Activated T-cell treated with anti-CD3 and anti-CD28 coated beads, Interleukin-2, amount 50 U/mL, for 72 hours (primary cell): ENCODE data around the gene CAPNS1. TPM values are rescaled to one million over a fixed set of nuclear protein-coding genes. Genes with fewer than 3 reads are reported as not detected.

Experiments
- ATAC-seq, 2 donors: fragments of 150-1000 bp; cut with Tn5 transposase; replicated peaks in 1 of 2; 2 replicates each; pipeline ENCODE4 v1.10.0; 2021; ENCODE audit warnings: moderate library complexity in 2 of 2, mild to moderate bottlenecking in 1 of 2
- DNase-seq, 2 donors: peaks; one replicate each; pipeline ENCODE4 v3.0.0; 2021 to 2022; ENCODE audit warnings: mixed read lengths in 1 of 2
- H3K27ac Mint-ChIP-seq: one replicate; pipeline ENCODE4 v1.8.0; 2022; ENCODE audit warnings: mild to moderate bottlenecking, moderate library complexity, mixed read lengths
- H3K27me3 Mint-ChIP-seq: one replicate; pipeline ENCODE4 v1.8.0; 2022; ENCODE audit warnings: low read depth, mixed read lengths
- H3K36me3 Mint-ChIP-seq, 2 donors: one replicate each; pipeline ENCODE4 v1.8.0; 2022; ENCODE audit warnings: mixed read lengths in 2 of 2, mild to moderate bottlenecking in 1 of 2; ENCODE audit not compliant: insufficient read depth in 2 of 2
- H3K4me1 Mint-ChIP-seq: one replicate; pipeline ENCODE4 v1.8.0; 2022; ENCODE audit warnings: low read depth, mixed read lengths
- H3K4me3 Mint-ChIP-seq, 2 donors: one replicate each; pipeline ENCODE4 v1.8.0; 2022; ENCODE audit warnings: mild to moderate bottlenecking in 2 of 2, mixed read lengths in 2 of 2, moderate library complexity in 2 of 2
- H3K9me3 Mint-ChIP-seq, 2 donors: one replicate each; pipeline ENCODE4 v1.8.0; 2022; ENCODE audit warnings: mixed read lengths in 2 of 2
- total RNA-seq, 2 donors: library from RNA; stranded (reverse); gene quantifications; one replicate each; pipeline ENCODE4 v1.2.3, GENCODE V29; 2022

CAPNS1 gene
- total RNA-seq, 2 donors from 2014 or later = 361 to 382 TPM

DNA sequence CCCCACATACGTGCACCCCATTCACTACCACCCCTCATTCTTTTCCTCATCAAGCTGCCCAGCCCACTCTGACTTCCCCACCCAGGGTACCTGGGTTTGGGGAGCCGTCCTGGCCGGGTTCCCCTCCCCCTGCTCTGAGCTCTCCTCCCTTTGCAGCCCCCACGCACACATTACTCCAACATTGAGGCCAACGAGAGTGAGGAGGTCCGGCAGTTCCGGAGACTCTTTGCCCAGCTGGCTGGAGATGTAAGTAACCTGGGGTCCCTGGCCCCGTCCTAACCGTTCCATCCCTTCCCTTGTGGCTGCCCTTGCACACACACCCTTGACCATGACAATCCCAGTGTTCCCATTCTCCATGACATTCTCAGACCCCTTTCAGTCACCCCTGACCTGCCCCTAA is 2.6 kb downstream of the CAPNS1 start:
- ATAC-seq (no peak), DNase-seq (no peak)
- H3K36me3 Mint-ChIP-seq = peaks cover 24 to 29% of the 10 kb centered on the region in 2 donors
- no peaks in the 10 kb centered on the region for H3K27me3 Mint-ChIP-seq
- H3K4me1 Mint-ChIP-seq = peaks cover 17% of the 10 kb centered on the region
- peak overlapping the region in 1 of 2 donors; percentile 14 for H3K4me3 Mint-ChIP-seq
- H3K27ac Mint-ChIP-seq = no peak overlapping the region
- H3K9me3 Mint-ChIP-seq = no peaks in the 10 kb centered on the region

DNA sequence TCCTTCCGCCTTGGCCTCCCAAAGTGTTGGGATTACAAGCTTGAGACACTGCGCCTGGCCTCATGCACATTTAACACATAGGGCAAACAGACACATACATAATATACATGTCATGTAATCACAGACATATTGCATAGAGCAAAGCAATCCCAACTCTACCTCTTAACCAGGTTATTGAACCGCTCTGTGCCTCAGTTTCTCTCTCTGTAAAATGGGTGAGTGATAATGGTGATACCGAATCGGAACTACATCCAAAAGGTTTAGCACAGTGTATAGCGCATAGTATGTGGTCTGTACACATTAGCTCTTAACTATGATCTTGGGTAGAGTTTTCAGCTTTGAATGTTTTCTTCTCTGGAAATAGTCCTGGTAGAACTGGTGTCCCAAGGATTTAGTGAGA is 4.8 kb downstream of the CAPNS1 start:
- no peaks in the 10 kb centered on the region for H3K27me3 Mint-ChIP-seq
- no peak for DNase-seq
- H3K27ac Mint-ChIP-seq = no peak overlapping the region
- H3K4me3 Mint-ChIP-seq = no peak overlapping the region
- peaks cover 17% of the 10 kb centered on the region for H3K4me1 Mint-ChIP-seq
- no peaks in the 10 kb centered on the region for H3K9me3 Mint-ChIP-seq
- no peak for ATAC-seq
- peaks cover 27 to 29% of the 10 kb centered on the region in 2 donors for H3K36me3 Mint-ChIP-seq

DNA sequence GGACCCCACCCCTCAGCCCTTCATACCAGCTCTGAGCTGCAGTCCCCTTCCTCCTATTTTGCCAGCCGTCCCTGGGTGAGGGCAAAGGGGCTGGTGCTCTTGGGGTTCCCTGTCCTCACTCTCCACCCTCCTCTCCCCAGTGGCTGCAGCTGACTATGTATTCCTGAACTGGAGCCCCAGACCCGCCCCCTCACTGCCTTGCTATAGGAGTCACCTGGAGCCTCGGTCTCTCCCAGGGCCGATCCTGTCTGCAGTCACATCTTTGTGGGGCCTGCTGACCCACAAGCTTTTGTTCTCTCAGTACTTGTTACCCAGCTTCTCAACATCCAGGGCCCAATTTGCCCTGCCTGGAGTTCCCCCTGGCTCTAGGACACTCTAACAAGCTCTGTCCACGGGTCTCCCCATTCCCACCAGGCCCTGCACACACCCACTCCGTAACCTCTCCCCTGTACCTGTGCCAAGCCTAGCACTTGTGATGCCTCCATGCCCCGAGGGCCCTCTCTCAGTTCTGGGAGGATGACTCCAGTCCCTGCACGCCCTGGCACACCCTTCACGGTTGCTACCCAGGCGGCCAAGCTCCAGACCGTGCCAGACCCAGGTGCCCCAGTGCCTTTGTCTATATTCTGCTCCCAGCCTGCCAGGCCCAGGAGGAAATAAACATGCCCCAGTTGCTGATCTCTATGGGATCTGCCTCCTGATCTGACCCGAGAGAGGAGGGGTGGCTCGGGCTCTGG is 10.0 kb downstream of the CAPNS1 start:
- DNase-seq = no peak
- Mint-ChIP-seq H3K9me3 (no peaks in the 10 kb centered on the region), H3K36me3 (peaks cover 14 to 26% of the 10 kb centered on the region in 2 donors), H3K4me1 (peaks cover 5% of the 10 kb centered on the region), H3K27ac (no peak overlapping the region), H3K27me3 (no peaks in the 10 kb centered on the region), H3K4me3 (no peak overlapping the region)
- ATAC-seq = peak in 1 of 2 donors; percentile 15

DNA sequence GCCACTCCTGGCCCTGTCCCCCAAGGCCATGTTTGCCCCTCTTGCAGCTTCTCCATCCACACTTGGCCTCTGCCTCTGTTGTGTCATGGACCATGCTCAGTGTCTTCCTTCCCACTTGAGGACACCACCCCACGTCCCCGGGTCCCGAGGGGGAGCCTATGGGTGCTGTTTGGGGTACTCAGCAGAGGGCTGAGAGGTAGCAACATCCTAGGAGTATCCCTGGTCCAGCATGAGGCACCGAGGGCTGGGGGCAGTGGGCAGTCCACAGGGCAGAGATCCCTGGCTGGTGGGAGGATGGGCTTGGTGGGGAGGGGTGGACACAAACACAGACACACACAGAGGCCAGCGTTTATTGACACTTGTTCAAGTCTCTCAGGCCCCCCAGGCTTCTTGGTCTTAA is 10.7 kb downstream of the CAPNS1 start:
- no peak overlapping the region for H3K4me3 Mint-ChIP-seq
- no peak for DNase-seq
- no peaks in the 10 kb centered on the region for H3K9me3 Mint-ChIP-seq
- H3K36me3 Mint-ChIP-seq = peaks cover 13 to 25% of the 10 kb centered on the region in 2 donors
- no peaks in the 10 kb centered on the region for H3K27me3 Mint-ChIP-seq
- H3K4me1 Mint-ChIP-seq = peaks cover 5% of the 10 kb centered on the region
- no peak overlapping the region for H3K27ac Mint-ChIP-seq
- ATAC-seq = peak in 1 of 2 donors; percentile 26

DNA sequence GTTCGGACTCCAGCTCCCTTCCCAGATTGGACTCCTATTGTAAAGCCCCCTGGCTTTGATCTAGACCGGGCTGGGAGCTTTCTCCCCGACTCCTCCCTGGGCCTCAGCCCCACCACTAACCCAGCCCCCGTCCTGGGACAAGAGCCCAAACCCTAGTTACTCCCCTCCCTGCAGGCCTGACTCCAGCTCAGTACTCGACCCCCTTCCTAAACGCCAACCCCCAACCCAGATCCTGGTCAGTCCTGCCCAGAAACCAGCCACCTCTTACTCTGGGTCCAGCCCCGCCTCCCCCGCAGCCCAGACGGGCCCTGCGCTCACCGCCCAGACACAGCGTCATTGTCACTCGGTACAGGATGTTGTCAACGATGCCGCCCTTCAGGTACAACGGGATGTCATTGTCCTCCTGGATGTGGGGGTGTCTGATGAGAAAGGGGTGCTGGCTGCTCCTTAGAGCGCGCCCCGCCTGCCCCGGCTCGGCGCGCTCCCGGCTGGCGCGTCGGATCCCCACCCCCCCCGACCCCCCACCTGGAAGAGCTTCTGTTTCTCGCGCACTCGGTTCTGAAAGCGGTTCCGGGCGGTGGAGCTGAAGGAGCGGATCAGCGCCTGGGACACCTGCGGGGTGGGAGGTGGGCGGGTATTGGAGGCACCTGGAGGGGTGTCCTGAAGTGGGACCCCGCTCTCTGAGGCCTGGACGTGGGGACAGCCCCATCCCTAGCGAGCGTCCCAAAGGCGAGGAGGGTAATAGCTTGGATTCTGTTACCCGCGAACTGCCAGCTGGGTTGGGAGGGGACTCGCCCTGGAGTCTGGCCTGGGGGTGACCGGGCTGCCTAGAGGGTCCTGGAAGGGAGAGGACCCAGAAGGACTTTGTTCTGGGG is 11.5 kb downstream of the CAPNS1 start:
- Mint-ChIP-seq H3K36me3 (peaks cover 8 to 19% of the 10 kb centered on the region in 2 donors), H3K27ac (no peak overlapping the region)

DNA sequence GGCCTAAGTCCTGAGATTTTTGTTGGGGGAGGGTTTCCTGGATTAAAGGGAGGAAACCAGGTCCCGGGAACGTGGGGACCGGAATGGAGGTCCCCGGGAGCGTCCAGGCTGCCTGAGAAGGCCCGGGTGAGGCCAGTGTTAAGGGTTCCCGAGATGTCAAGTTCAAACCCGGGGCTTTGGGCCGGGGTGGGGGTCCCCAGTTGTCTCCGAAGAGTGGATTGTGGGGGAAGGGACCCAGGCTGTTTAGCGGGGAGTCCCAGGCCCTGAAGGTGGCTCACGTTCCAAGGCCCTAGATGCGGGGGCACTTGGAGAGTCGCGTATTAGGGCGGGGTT is 12.1 kb downstream of the CAPNS1 start:
- no peak for DNase-seq
- no peak overlapping the region for H3K27ac Mint-ChIP-seq
- H3K4me1 Mint-ChIP-seq = peaks cover 3% of the 10 kb centered on the region

More for the DNA sequence above, 11.5 kb downstream of the CAPNS1 start:
- ATAC-seq (no peak), DNase-seq (no peak)
- Mint-ChIP-seq H3K9me3 (no peaks in the 10 kb centered on the region), H3K4me1 (peaks cover 5% of the 10 kb centered on the region), H3K27me3 (no peaks in the 10 kb centered on the region), H3K4me3 (no peak overlapping the region)

DNA sequence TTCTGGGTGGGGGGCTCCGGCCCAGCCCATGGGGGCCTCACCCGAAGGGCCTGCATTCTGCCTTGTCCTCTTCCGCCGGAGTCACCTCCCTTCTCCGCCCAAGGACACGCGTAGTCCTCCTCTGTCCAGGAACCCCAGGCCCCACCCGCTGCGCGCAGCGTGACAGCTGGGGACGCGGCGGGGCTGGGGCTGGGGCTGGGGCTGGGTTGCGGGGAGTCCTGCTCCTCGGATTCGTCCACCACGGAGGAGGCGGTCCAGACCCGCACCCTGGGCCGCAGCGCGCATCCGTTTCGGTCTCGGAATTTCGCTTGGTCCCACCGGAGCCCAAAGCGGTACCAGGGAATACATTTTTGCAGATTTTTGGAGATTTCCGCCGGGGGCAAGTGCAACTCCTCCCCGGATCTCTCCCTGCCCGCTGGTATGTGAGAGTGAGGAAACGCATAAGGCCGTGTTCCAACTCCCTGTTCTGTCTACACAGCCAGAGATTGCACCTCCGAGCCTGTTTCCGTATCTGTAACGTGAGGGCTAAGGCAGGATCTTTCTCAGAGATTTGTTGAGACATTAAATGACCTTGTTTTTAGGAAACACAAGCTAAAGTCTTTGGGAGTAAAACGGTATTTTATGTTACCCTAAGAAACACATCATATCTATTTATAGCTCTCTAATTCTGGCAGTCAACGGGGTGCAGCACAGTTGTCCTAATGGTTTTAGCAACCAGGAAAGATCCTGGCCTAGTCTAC is 12.7 kb downstream of the CAPNS1 start, which contains the start of gene COX7A1:
Gene COX7A1 (minus strand): TSS at position 96 of the 740 bp plus-strand sequence. CDS start 40 bp downstream, at position 56.
- H3K9me3 Mint-ChIP-seq = no peaks in the 10 kb centered on the region
- H3K27me3 Mint-ChIP-seq = no peaks in the 10 kb centered on the region
- no peaks in the 10 kb centered on the region for H3K4me1 Mint-ChIP-seq
- no peak within 1 kb of the TSS for H3K27ac Mint-ChIP-seq
- ATAC-seq = no peak
- DNase-seq = no peak
- peaks cover 2 to 11% of the 10 kb centered on the region in 2 donors for H3K36me3 Mint-ChIP-seq
- H3K4me3 Mint-ChIP-seq = no peak within 1 kb of the TSS

More for the DNA sequence above, 12.1 kb downstream of the CAPNS1 start:
- Mint-ChIP-seq H3K9me3 (no peaks in the 10 kb centered on the region), H3K27me3 (no peaks in the 10 kb centered on the region), H3K36me3 (peaks cover 5 to 14% of the 10 kb centered on the region in 2 donors), H3K4me3 (no peak overlapping the region)
- ATAC-seq = no peak

DNA sequence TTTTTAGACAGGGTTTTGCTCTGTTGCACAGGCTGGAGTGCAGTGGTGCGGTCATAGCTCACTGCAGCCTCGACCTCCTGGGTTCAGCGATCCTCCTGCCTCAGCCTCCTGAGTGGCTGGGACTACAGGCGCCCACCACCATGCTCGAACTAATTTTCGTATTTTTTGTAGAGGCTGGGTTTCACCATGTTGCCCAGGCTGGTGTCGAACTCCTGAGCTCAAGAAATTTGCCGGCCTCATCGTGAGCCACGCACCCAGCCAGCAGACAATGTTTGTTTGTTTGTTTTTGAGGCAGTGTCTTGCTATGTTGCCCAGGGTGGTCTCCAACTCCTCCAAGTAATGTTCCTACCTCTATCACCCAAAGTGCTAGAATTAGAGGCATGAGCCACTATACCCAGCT is 13.3 kb downstream of the CAPNS1 start:
- no peak overlapping the region for H3K27ac Mint-ChIP-seq
- no peak for ATAC-seq
- no peaks in the 10 kb centered on the region for H3K9me3 Mint-ChIP-seq
- no peak overlapping the region for H3K4me3 Mint-ChIP-seq
- no peaks in the 10 kb centered on the region for H3K4me1 Mint-ChIP-seq
- peaks cover 2 to 11% of the 10 kb centered on the region in 2 donors for H3K36me3 Mint-ChIP-seq
- no peaks in the 10 kb centered on the region for H3K27me3 Mint-ChIP-seq
- no peak for DNase-seq

DNA sequence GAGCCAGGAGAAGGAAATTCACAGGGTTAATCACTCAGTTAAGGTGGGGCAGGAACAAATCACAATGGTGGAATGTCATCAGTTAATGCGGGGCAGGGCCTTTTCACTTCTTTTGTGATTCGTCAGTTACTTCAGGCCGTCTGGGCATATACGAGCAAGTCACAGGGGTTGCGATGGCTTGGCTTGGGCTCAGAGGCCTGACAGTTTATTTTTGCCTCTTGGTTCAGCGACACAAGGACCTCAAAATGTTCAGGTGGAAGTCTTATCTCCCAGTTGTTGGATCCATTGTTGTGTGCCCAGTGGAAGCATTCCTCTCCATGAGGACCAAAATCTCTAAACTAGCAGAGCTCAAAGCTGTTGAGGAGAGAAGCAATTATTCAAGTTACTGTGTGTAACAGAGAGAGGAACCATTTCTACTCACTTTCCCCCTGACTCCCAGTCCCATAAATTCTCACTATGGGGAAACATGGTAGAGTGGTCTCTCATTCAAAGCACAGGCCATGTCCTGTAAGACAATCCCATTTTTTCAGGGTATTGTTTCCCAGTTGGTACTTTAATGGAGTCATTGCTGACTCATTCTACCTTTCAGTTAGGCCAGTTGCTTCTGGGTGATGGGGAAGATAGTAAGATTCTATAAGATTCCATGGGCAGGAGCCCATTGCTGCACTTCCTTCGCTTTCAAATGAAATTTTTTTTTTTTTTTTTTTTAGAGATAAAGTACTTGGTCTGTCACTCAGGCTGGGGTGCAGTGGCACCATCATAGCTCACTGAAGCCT is 21.1 kb downstream of the CAPNS1 start:
- Mint-ChIP-seq H3K27me3 (no peaks in the 10 kb centered on the region), H3K4me3 (no peak overlapping the region), H3K4me1 (no peaks in the 10 kb centered on the region), H3K9me3 (no peaks in the 10 kb centered on the region), H3K36me3 (no peaks in the 10 kb centered on the region), H3K27ac (no peak overlapping the region)
- no peak for ATAC-seq
- DNase-seq = no peak

DNA sequence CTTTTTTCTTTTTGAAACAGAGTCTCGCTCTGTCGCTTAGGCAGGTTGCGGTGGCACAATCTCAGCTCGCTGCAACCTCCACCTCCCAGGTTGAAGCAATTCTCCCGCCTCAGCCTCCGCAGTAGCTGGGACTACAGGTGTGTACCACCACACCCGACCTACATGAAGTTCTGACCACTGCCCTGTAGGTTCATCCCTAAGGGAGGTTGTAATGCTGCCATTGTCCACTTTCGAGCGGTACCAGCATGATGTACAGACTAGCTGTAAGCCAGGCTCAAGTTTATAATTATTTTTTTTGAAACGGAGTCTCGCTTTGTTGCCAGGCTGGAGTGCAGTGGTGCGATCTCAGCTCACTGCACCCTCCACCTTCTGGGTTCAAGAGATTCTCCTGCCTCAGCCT is 23.9 kb downstream of the CAPNS1 start:
- no peak for DNase-seq
- no peak overlapping the region for H3K27ac Mint-ChIP-seq
- no peaks in the 10 kb centered on the region for H3K36me3 Mint-ChIP-seq

DNA sequence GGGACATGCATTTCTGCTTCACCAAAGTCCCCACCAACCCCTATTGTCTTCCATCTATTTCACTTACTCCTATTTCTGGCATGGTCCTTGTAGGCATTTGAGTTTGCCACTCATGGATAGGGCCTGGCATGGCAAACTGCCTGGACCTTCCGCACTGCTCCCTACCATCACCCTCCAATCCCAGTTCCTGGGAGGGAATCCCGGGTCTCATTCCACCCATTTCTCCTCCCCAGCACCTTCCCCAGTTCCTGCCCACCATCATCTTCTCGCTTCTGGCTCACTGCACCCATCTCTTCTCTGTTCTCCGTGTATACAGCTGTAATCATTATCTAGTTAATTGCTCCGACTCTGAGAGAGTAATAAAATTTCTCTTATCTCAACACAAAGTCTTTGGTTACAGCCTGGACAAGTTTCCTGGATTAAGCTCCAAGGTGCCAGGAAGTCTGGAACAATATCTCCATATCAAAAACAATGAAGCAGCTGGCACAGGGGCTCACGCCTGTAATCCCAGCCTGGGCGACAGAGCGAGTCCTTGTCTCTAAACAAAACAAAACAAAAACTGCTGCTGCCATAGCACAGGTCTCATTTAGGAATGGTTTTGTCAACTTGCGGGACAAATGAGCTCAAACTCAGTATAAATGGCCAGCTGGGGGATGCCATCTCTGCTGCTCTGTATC is 29.4 kb downstream of the CAPNS1 start:
- Mint-ChIP-seq H3K9me3 (no peaks in the 10 kb centered on the region), H3K4me1 (peaks cover 6% of the 10 kb centered on the region)
- ATAC-seq = no peak

More for the DNA sequence above, 23.9 kb downstream of the CAPNS1 start:
- no peak for ATAC-seq
- Mint-ChIP-seq H3K4me3 (no peak overlapping the region), H3K9me3 (no peaks in the 10 kb centered on the region), H3K4me1 (no peaks in the 10 kb centered on the region), H3K27me3 (no peaks in the 10 kb centered on the region)

DNA sequence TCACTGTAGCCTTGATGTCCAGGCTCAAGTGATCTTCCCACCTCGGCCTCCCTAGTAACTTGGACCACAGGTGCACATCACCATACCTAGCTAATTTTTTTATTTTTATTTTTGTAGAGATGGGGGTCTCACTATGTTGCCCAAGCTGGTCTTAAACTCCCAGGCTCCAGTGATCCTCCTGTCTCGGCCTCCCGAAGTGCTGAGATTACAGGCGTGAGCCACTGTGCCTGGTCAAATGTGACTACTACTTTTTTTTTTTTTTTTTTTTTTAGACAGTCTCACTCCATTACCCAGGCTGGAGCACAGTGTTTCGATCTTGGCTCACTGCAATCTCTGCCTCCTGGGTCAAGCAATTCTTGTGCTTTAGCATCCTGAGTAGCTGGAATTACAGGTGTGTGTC is 33.0 kb downstream of the CAPNS1 start:
- Mint-ChIP-seq H3K27ac (no peak overlapping the region), H3K9me3 (no peaks in the 10 kb centered on the region), H3K4me1 (peaks cover 6% of the 10 kb centered on the region), H3K4me3 (no peak overlapping the region), H3K27me3 (no peaks in the 10 kb centered on the region), H3K36me3 (no peaks in the 10 kb centered on the region)
- DNase-seq (no peak), ATAC-seq (no peak)

More for the DNA sequence above, 29.4 kb downstream of the CAPNS1 start:
- no peak overlapping the region for H3K27ac Mint-ChIP-seq
- H3K4me3 Mint-ChIP-seq = no peak overlapping the region
- H3K36me3 Mint-ChIP-seq = no peaks in the 10 kb centered on the region
- no peak for DNase-seq
- no peaks in the 10 kb centered on the region for H3K27me3 Mint-ChIP-seq
